ENCODE data around the gene FSTL4.

DNA sequence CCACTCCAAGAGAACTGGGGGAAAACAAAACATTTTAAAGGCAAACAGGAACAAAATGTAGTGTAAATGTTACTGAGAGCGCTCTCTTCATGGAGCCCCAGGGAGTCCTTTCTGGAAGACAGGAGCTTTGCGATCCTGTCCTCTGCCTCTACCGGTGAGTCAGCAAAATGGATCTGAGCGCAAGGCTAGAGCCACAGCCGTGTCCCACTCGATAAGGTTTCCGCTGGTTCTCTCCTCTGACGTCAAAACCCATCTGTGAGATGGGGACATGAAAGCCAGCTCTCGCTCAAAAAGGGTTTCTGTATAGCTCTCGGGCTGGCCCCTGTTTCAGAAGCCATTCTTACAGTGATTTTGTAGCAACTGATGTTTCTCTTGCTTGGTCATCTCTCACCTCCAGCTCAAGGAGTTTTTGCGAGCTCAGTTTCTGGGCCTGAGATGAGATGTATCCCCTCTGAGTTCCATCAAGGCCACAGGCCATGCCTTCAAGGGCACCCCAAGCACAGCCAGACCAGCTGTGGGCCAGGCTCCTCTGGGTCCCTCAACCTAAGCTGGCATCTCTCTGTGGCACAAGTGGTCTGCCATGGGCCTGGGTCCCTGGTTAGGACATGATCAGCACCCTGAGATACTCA lies 101.6 kb downstream of the FSTL4 start:
- TF ChIP-seq, protein P1, sequence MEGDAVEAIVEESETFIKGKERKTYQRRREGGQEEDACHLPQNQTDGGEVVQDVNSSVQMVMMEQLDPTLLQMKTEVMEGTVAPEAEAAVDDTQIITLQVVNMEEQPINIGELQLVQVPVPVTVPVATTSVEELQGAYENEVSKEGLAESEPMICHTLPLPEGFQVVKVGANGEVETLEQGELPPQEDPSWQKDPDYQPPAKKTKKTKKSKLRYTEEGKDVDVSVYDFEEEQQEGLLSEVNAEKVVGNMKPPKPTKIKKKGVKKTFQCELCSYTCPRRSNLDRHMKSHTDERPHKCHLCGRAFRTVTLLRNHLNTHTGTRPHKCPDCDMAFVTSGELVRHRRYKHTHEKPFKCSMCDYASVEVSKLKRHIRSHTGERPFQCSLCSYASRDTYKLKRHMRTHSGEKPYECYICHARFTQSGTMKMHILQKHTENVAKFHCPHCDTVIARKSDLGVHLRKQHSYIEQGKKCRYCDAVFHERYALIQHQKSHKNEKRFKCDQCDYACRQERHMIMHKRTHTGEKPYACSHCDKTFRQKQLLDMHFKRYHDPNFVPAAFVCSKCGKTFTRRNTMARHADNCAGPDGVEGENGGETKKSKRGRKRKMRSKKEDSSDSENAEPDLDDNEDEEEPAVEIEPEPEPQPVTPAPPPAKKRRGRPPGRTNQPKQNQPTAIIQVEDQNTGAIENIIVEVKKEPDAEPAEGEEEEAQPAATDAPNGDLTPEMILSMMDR (IDR thresholded peaks at IDR 0.05): no peak
- TF ChIP-seq POLR2A (IDR thresholded peaks at IDR 0.05): no peak

All from lower leg skin (tissue), 3 donors.